K562 (cell line): ENCODE data around the gene ENDOD1. TPM values are rescaled to one million over a fixed set of nuclear protein-coding genes. Genes with fewer than 3 reads are reported as not detected.

Experiments
- ARID2 ChIP-seq: fragments of 450-650 bp; IDR thresholded peaks from 2 replicates; pipeline ENCODE4 v1.6.1; 2017; ENCODE audit warnings: antibody characterized with exemption, mild to moderate bottlenecking
- ATF7 ChIP-seq: fragments of 450-650 bp; IDR thresholded peaks from 2 replicates; pipeline ENCODE4 v1.7.1; 2014; ENCODE audit warnings: mild to moderate bottlenecking, moderate library complexity
- CBFA2T3 ChIP-seq: fragments of 450-650 bp; IDR thresholded peaks from 2 replicates; pipeline ENCODE4 v1.6.1; 2017
- DPF2 ChIP-seq: fragments of 450-650 bp; IDR thresholded peaks from 2 replicates; pipeline ENCODE4 v1.6.1; 2016
- E2F5 ChIP-seq: sonication (generic); formaldehyde crosslinking; IDR thresholded peaks from 2 replicates; pipeline ENCODE4 v1.8.0; 2022; ENCODE audit warnings: mild to moderate bottlenecking, missing genetic modification reagents
- ETV5 ChIP-seq: sonication (generic); formaldehyde crosslinking; IDR thresholded peaks from 2 replicates; pipeline ENCODE4 v1.4.0; 2020; ENCODE audit warnings: low read depth, mild to moderate bottlenecking, missing genetic modification reagents
- GATAD2B ChIP-seq: fragments of 450-650 bp; IDR thresholded peaks from 2 replicates; pipeline ENCODE4 v1.6.1; 2017; ENCODE audit warnings: mild to moderate bottlenecking, borderline replicate concordance
- HNRNPK ChIP-seq: fragments of 200-400 bp; formaldehyde crosslinking; IDR thresholded peaks from one replicate; pipeline ENCODE4 v1.6.1; 2018; ENCODE audit warnings: mild to moderate bottlenecking, low read depth, low read length; ENCODE audit not compliant: poor library complexity, severe bottlenecking
- ILF3 ChIP-seq: fragments of 450-650 bp; IDR thresholded peaks from 2 replicates; pipeline ENCODE4 v1.6.1; 2018; ENCODE audit warnings: antibody characterized with exemption, mild to moderate bottlenecking, moderate library complexity, borderline replicate concordance
- KDM4B ChIP-seq, 2 experiments: fragments of 450-650 bp in 1 of 2; sonication (generic) in 1 of 2; IDR thresholded peaks; 2 replicates each; pipeline ENCODE4 v1.6.1; 2016 to 2017; ENCODE audit warnings: borderline replicate concordance in 2 of 2, antibody characterized with exemption in 1 of 2, low read depth in 1 of 2, mild to moderate bottlenecking in 1 of 2
- LCOR ChIP-seq: sonication (generic); formaldehyde crosslinking; IDR thresholded peaks from 2 replicates; pipeline ENCODE4 v1.8.0; 2022; ENCODE audit warnings: mild to moderate bottlenecking, missing genetic modification reagents
- POLR2A ChIP-seq: fragments of 450-650 bp; conservative IDR thresholded peaks from 2 replicates; pipeline ENCODE4 v1.6.1; 2016
- RBM14 ChIP-seq: fragments of 200-400 bp; formaldehyde crosslinking; IDR thresholded peaks from 2 replicates; pipeline ENCODE4 v1.6.1; 2018; ENCODE audit warnings: low read depth, mild to moderate bottlenecking, low read length, moderate library complexity, borderline replicate concordance; ENCODE audit not compliant: insufficient read depth
- TAF7 ChIP-seq: fragments of 450-650 bp; IDR thresholded peaks from 2 replicates; pipeline ENCODE4 v1.6.1; 2016; ENCODE audit warnings: missing genetic modification characterization, missing compliant biosample characterization
- U2AF2 ChIP-seq: fragments of 200-400 bp; formaldehyde crosslinking; optimal IDR thresholded peaks from 2 replicates; pipeline ENCODE3; 2017; ENCODE audit warnings: low read depth, mild to moderate bottlenecking, low read length
- WHSC1 ChIP-seq: IDR thresholded peaks from one replicate; pipeline ENCODE4 v1.6.1; 2012; ENCODE audit warnings: low read length, control low read depth, inconsistent platforms
- XRCC4 ChIP-seq: IDR thresholded peaks from one replicate; pipeline ENCODE4 v1.6.1; 2011; ENCODE audit not compliant: insufficient read depth, insufficient read length; ENCODE audit errors: extremely low read depth
- XRCC5 ChIP-seq: fragments of 200-400 bp; formaldehyde crosslinking; IDR thresholded peaks from 2 replicates; pipeline ENCODE4 v1.6.1; 2017; ENCODE audit warnings: low read depth, mild to moderate bottlenecking, low read length
- ZFX ChIP-seq: sonication (generic); formaldehyde crosslinking; IDR thresholded peaks from 2 replicates; pipeline ENCODE4 v1.8.0; 2022; ENCODE audit warnings: mild to moderate bottlenecking, missing genetic modification reagents, moderate library complexity
- ZNF282 ChIP-seq: sonication (generic); formaldehyde crosslinking; IDR thresholded peaks from 2 replicates; pipeline ENCODE4 v1.8.1; 2023; ENCODE audit warnings: missing genetic modification reagents
- ZNF445 ChIP-seq: fragments of 250-450 bp; sonication (Bioruptor Pico); IDR thresholded peaks from 2 replicates; pipeline ENCODE4 v1.4.0; 2020; ENCODE audit warnings: low read depth, mild to moderate bottlenecking, moderate library complexity
- ZNF609 ChIP-seq: sonication (generic); formaldehyde crosslinking; IDR thresholded peaks from 2 replicates; pipeline ENCODE4 v1.8.1; 2023; ENCODE audit warnings: missing genetic modification reagents, mild to moderate bottlenecking, borderline replicate concordance
- polyA plus RNA-seq, 8 experiments: library from polyadenylated mRNA; depleted of rRNA in 4 of 8; stranded (reverse) in 5 of 8; unstranded in 3 of 8; fragments of >200 nt; fragmentation: Nextera tagmentation in 2 of 8; fragmentation: Illumina TruSeq in 1 of 8; extraction: Ambion mirVana in 2 of 8; extraction: Trizol in 1 of 8; gene quantifications; 2 replicates each; pipeline versions ENCODE4 v1.2.1 to v1.2.3, GENCODE V29; 2011 to 2014; ENCODE audit warnings: inconsistent platforms in 1 of 8, missing spikeins in 1 of 8
- total RNA-seq, 7 experiments: library from RNA; depleted of rRNA in 6 of 7; stranded (reverse); fragments of >200 nt in 6 of 7; fragmentation: Illumina TruSeq in 2 of 7; extraction: Trizol in 2 of 7; gene quantifications; 2 replicates each; pipeline versions ENCODE4 v1.2.1 to v1.2.3, GENCODE V29; 2011 to 2021; ENCODE audit warnings: low replicate concordance in 1 of 7

ENDOD1 gene
- total and polyA plus RNA-seq, 9 of the 15 experiments (the other 6 are each of a cell fraction or from before 2014, with no cell fraction given): 4.2 to 11.8 (median 9.3) TPM

GRCh38 chr11:95067039-95067840 lies 22.4 kb upstream of the ENDOD1 start (continued):
- no peak; the same call in 1 of the 2 replicates for TF ChIP-seq ILF3
- TF ChIP-seq ZNF609 (CRISPR knock-in tag): peak; percentile 88
- no peak for TF ChIP-seq ARID2
- no peak for TF ChIP-seq HNRNPK
- peak; percentile 50; the same call in 1 of the 2 replicates for TF ChIP-seq ETV5
- TF ChIP-seq KDM4B (IDR thresholded peaks at IDR 0.05; ENCODE audit: borderline replicate concordance in 2 of 2, low read depth in 1 of 2): 0 out of 4 replicates have a peak, but pooled peaks of 1 of the 2 experiments have one; percentile 34
- peak; percentile 53 for TF ChIP-seq ATF7
- peak; percentile 9; the same call in 1 of the 2 replicates for TF ChIP-seq GATAD2B
- TF ChIP-seq U2AF2: no peak
- TF ChIP-seq ZFX (CRISPR knock-in tag): peak; percentile 86
- TF ChIP-seq XRCC4: no peak
- no peak for TF ChIP-seq ZNF445
- no peak for TF ChIP-seq ZNF282 (CRISPR knock-in tag)
- peak; percentile 77 for TF ChIP-seq TAF7
- peak; percentile 87 for TF ChIP-seq POLR2A
- peak; percentile 51; the same call in 1 of the 2 replicates for TF ChIP-seq LCOR (CRISPR knock-in tag)
- peak; percentile 47; the same call in 1 of the 2 replicates for TF ChIP-seq E2F5 (CRISPR knock-in tag)
- 0 out of 2 replicates have a peak, but pooled peaks have one; percentile 41 for TF ChIP-seq XRCC5
- TF ChIP-seq WHSC1: no peak
- TF ChIP-seq CBFA2T3: peak; percentile 14; the same call in 1 of the 2 replicates
- TF ChIP-seq DPF2: no peak
- TF ChIP-seq RBM14: no peak
